ENCODE measurements around the gene AKT3. TPM values are rescaled to one million over a fixed set of nuclear protein-coding genes. Genes with fewer than 3 reads are reported as not detected.
A peak's percentile ranks its signal among the peaks of the same experiment; 100 is the strongest.

AKT3 gene
- total RNA-seq, 4 donors from 2014 or later: 8.5 to 16.0 (median 15.2) TPM

- Histone ChIP-seq H3K27ac (no peak overlapping the region), H3K9me3 (no peaks in the 10 kb centered on the region), H3K4me3 (no peak overlapping the region), H3K4me1 (no peaks in the 10 kb centered on the region), H3K27me3 (no peaks in the 10 kb centered on the region), H3K36me3 (no peaks in the 10 kb centered on the region)
- intact Hi-C loops (cut with DNase I; ENCODE audit: low total_unique reads): no loop called here
- TF ChIP-seq CTCF (IDR thresholded peaks at IDR 0.05 in 4 of 5, conservative IDR thresholded peaks at IDR 0.05 in 1 of 5) (no peak), POLR2A (IDR thresholded peaks at IDR 0.05) (no peak)
- DNase-seq (no peak), ATAC-seq (no peak)
- in situ Hi-C loops (cut with MboI; ENCODE audit: low sequenced_read_pairs in 4 of 4): no loop called here
Observed at GRCh38 chr1:243621973-243622372, 228.1 kb downstream of the AKT3 start.

GRCh38 chr1:243620096-243620495, 229.9 kb downstream of the AKT3 start:
- Histone ChIP-seq H3K9me3 (no peaks in the 10 kb centered on the region), H3K4me1 (no peaks in the 10 kb centered on the region), H3K4me3 (no peak overlapping the region), H3K36me3 (no peaks in the 10 kb centered on the region), H3K27ac (no peak overlapping the region), H3K27me3 (no peaks in the 10 kb centered on the region)
- intact Hi-C loops (cut with DNase I; ENCODE audit: low total_unique reads): no loop called here
- TF ChIP-seq CTCF (IDR thresholded peaks at IDR 0.05 in 4 of 5, conservative IDR thresholded peaks at IDR 0.05 in 1 of 5) (no peak), POLR2A (IDR thresholded peaks at IDR 0.05) (no peak)
- DNase-seq (no peak), ATAC-seq (no peak)
- in situ Hi-C loops (cut with MboI; ENCODE audit: low sequenced_read_pairs in 4 of 4): no loop called here

DNA sequence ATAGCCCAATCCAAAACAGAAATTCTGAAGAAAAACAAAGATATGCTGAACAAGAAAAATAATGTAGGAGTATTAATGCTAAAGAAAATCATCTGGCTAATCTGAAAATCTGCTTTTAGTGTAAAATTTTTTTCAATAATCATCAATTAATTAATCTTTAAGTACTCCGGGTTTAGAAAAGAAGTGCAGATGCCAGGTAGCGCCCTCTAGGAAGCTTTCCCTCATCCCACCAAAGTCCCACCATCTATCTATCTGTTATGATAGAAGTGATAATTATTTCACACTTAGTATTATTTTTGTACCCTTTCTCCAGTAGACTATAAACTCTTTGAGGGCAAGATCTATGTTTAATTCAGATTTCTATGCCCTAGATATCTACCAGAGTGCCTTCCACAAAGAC, 240.3 kb downstream of the AKT3 start:
- Histone ChIP-seq H3K36me3 (no peaks in the 10 kb centered on the region), H3K4me3 (no peak overlapping the region), H3K27me3 (no peaks in the 10 kb centered on the region), H3K27ac (no peak overlapping the region), H3K9me3 (no peaks in the 10 kb centered on the region), H3K4me1 (no peaks in the 10 kb centered on the region)
- ATAC-seq (no peak), DNase-seq (no peak)
- no peak for TF ChIP-seq CTCF (IDR thresholded peaks at IDR 0.05 in 4 of 5, conservative IDR thresholded peaks at IDR 0.05 in 1 of 5)
- no peak for TF ChIP-seq POLR2A (IDR thresholded peaks at IDR 0.05)
- in situ Hi-C loops (cut with MboI; ENCODE audit: low sequenced_read_pairs in 4 of 4) (no loop called here), intact Hi-C loops (cut with DNase I; ENCODE audit: low total_unique reads) (no loop called here)

DNA sequence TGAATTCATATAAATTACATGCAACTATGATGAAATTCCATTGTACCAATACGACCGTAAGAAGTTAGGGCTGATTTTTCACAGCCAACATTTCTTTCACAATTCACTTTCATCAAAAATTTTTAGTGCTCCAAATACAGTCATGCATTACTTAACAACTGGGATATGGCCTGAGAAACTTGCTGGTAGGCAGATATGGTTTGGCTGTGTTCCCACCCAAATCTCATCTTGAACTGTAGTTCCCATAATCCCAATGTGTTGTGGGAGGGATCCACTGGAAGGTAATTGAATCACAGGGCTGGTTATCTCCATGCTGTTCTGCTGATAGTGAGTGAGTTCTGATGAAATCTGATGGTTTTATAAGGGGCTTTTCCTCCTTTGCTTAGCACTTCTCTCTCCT, 244.4 kb downstream of the AKT3 start:
- TF ChIP-seq POLR2A (IDR thresholded peaks at IDR 0.05) (no peak), CTCF (IDR thresholded peaks at IDR 0.05 in 4 of 5, conservative IDR thresholded peaks at IDR 0.05 in 1 of 5) (no peak)
- in situ Hi-C loops (cut with MboI; ENCODE audit: low sequenced_read_pairs in 4 of 4): no loop called here
- Histone ChIP-seq H3K27me3 (no peaks in the 10 kb centered on the region), H3K4me1 (no peaks in the 10 kb centered on the region), H3K4me3 (no peak overlapping the region), H3K36me3 (no peaks in the 10 kb centered on the region), H3K9me3 (peaks cover 0 to 18% (median 3%) of the 10 kb centered on the region in 3 donors), H3K27ac (no peak overlapping the region)
- ATAC-seq: no peak
- no peak for DNase-seq
- intact Hi-C loops (cut with DNase I; ENCODE audit: low total_unique reads): no loop called here

- H3K27me3 ChIP-seq: no peaks in the 10 kb centered on the region
- no peak overlapping the region for H3K27ac ChIP-seq
- DNase-seq: no peak
- intact Hi-C loops (cut with DNase I; ENCODE audit: low total_unique reads) (no loop called here), in situ Hi-C loops (cut with MboI; ENCODE audit: low sequenced_read_pairs in 4 of 4) (no loop called here)
- ATAC-seq: no peak
- no peaks in the 10 kb centered on the region for H3K36me3 ChIP-seq
- no peak for TF ChIP-seq CTCF (IDR thresholded peaks at IDR 0.05 in 4 of 5, conservative IDR thresholded peaks at IDR 0.05 in 1 of 5)
- TF ChIP-seq POLR2A (IDR thresholded peaks at IDR 0.05): no peak
- H3K9me3 ChIP-seq: peaks cover 0 to 18% (median 3%) of the 10 kb centered on the region in 3 donors
- no peaks in the 10 kb centered on the region for H3K4me1 ChIP-seq
- peak overlapping the region in 1 of 4 donors; percentile 31 for H3K4me3 ChIP-seq
Observed at GRCh38 chr1:243601720-243602119, 248.3 kb downstream of the AKT3 start.

Measured in gastrocnemius medialis (tissue), 4 donors.